ENCODE measurements around the gene GMEB2. TPM values are rescaled to one million over a fixed set of nuclear protein-coding genes. Genes with fewer than 3 reads are reported as not detected.
"Not testable (repeated sequence)": the region's sequence is repeated elsewhere in the genome, so short reads cannot be mapped to it uniquely, and the experiment has no call there.

The GMEB2 gene
- total RNA-seq, 1 donor = 10.8 TPM

GRCh38 chr20:63563225-63563935 lies 63.5 kb downstream of the GMEB2 start:
- DNase-seq (ENCODE audit: low read depth) = no peak
- no peak overlapping the region for H3K4me3 ChIP-seq (ENCODE audit: low read depth, low read length)
- no peak for TF ChIP-seq CTCF (IDR thresholded peaks at IDR 0.05; ENCODE audit: insufficient read depth, low read depth, low read length)

GRCh38 chr20:63562461-63563224 lies 64.3 kb downstream of the GMEB2 start:
- no peak overlapping the region for H3K4me3 ChIP-seq (ENCODE audit: low read depth, low read length)
- TF ChIP-seq CTCF (IDR thresholded peaks at IDR 0.05; ENCODE audit: insufficient read depth, low read depth, low read length) = no peak
- DNase-seq (ENCODE audit: low read depth) = no peak

- no peak for TF ChIP-seq CTCF (IDR thresholded peaks at IDR 0.05; ENCODE audit: insufficient read depth, low read depth, low read length)
- DNase-seq (ENCODE audit: low read depth) = no peak
- no peak overlapping the region for H3K4me3 ChIP-seq (ENCODE audit: low read depth, low read length)
Observed at GRCh38 chr20:63561624-63562396, 65.1 kb downstream of the GMEB2 start.

- no peak for TF ChIP-seq CTCF (IDR thresholded peaks at IDR 0.05; ENCODE audit: insufficient read depth, low read depth, low read length)
- no peak for DNase-seq (ENCODE audit: low read depth)
Observed at GRCh38 chr20:63560856-63561609, 65.9 kb downstream of the GMEB2 start.

GRCh38 chr20:63560333-63560805 lies 66.5 kb downstream of the GMEB2 start:
- no peak overlapping the region for H3K4me3 ChIP-seq (ENCODE audit: low read depth, low read length)
- no peak for DNase-seq (ENCODE audit: low read depth)
- TF ChIP-seq CTCF (IDR thresholded peaks at IDR 0.05; ENCODE audit: insufficient read depth, low read depth, low read length) = no peak

More at GRCh38 chr20:63560856-63561609, 65.9 kb downstream of the GMEB2 start:
- no peak overlapping the region for H3K4me3 ChIP-seq (ENCODE audit: low read depth, low read length)

- H3K4me3 ChIP-seq (ENCODE audit: low read depth, low read length); DNase-seq (ENCODE audit: low read depth): not testable (repeated sequence)
Observed at GRCh38 chr20:63559485-63560332, 67.2 kb downstream of the GMEB2 start.
